HL-60 (cell line): Measurements from ENCODE around the gene PCK1.

Experiments
- GABPA ChIP-seq: IDR thresholded peaks from 2 replicates; pipeline ENCODE4 v1.6.1; 2012; ENCODE audit warnings: low read depth
- POLR2AphosphoS5 ChIP-seq: IDR thresholded peaks from 2 replicates; pipeline ENCODE4 v1.6.1; 2012; ENCODE audit warnings: low read depth
- SPI1 ChIP-seq: IDR thresholded peaks from 2 replicates; pipeline ENCODE4 v1.6.1; 2012; ENCODE audit warnings: low read depth, mild to moderate bottlenecking, borderline replicate concordance
- TF ChIP-seq, protein P1 (sequence below): IDR thresholded peaks from one replicate; pipeline ENCODE4 v1.5.1; 2011; ENCODE audit warnings: low read length, control low read depth, inconsistent platforms; ENCODE audit not compliant: insufficient read depth
- TF ChIP-seq, protein P2 (sequence below): IDR thresholded peaks from 2 replicates; pipeline ENCODE4 v1.6.1; 2012; ENCODE audit warnings: low read depth; ENCODE audit not compliant: insufficient replicate concordance

DNA sequence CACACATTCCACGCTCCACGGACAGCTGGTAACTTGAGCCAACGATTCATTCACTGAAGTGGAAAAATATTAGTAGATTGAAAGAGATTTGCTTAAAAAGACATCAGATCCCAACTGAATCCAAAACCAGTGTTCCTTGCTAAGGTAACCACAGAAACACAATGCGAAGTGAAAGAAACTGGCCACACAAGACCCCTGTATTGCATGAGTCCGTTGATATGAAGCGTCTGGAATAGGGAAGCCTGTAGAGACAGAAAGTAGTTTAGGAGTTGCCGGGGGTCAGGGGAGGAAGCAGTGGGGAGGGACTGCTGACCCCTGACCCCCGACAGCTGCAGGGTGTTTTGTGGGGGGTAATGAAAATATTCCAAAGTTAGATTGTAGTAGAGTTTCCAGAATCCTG lies 10.0 kb downstream of the PCK1 start:
- no peak for TF ChIP-seq POLR2AphosphoS5
- TF ChIP-seq, protein P1, sequence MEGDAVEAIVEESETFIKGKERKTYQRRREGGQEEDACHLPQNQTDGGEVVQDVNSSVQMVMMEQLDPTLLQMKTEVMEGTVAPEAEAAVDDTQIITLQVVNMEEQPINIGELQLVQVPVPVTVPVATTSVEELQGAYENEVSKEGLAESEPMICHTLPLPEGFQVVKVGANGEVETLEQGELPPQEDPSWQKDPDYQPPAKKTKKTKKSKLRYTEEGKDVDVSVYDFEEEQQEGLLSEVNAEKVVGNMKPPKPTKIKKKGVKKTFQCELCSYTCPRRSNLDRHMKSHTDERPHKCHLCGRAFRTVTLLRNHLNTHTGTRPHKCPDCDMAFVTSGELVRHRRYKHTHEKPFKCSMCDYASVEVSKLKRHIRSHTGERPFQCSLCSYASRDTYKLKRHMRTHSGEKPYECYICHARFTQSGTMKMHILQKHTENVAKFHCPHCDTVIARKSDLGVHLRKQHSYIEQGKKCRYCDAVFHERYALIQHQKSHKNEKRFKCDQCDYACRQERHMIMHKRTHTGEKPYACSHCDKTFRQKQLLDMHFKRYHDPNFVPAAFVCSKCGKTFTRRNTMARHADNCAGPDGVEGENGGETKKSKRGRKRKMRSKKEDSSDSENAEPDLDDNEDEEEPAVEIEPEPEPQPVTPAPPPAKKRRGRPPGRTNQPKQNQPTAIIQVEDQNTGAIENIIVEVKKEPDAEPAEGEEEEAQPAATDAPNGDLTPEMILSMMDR, result no peak
- TF ChIP-seq SPI1, result no peak
- TF ChIP-seq, protein P2, sequence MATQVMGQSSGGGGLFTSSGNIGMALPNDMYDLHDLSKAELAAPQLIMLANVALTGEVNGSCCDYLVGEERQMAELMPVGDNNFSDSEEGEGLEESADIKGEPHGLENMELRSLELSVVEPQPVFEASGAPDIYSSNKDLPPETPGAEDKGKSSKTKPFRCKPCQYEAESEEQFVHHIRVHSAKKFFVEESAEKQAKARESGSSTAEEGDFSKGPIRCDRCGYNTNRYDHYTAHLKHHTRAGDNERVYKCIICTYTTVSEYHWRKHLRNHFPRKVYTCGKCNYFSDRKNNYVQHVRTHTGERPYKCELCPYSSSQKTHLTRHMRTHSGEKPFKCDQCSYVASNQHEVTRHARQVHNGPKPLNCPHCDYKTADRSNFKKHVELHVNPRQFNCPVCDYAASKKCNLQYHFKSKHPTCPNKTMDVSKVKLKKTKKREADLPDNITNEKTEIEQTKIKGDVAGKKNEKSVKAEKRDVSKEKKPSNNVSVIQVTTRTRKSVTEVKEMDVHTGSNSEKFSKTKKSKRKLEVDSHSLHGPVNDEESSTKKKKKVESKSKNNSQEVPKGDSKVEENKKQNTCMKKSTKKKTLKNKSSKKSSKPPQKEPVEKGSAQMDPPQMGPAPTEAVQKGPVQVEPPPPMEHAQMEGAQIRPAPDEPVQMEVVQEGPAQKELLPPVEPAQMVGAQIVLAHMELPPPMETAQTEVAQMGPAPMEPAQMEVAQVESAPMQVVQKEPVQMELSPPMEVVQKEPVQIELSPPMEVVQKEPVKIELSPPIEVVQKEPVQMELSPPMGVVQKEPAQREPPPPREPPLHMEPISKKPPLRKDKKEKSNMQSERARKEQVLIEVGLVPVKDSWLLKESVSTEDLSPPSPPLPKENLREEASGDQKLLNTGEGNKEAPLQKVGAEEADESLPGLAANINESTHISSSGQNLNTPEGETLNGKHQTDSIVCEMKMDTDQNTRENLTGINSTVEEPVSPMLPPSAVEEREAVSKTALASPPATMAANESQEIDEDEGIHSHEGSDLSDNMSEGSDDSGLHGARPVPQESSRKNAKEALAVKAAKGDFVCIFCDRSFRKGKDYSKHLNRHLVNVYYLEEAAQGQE, result no peak
- no peak for TF ChIP-seq GABPA
